A673 (cell line): ENCODE measurements around the gene NGEF. TPM values are rescaled to one million over a fixed set of nuclear protein-coding genes. Genes with fewer than 3 reads are reported as not detected.

ENCODE experiments used
- BruUV-seq: library from RNA; stranded (reverse); fragments of 400-500 nt; replicated peaks from 2 replicates; lab custom pipeline; 2021; lab: Mats Ljungman, UMichigan
- CTCF ChIA-PET: fragments of 300-600 bp; sonication (Branson Sonifier 250); formaldehyde crosslinking; loops from one replicate; lab custom pipeline; 2022; ENCODE audit warnings: antibody characterized with exemption; lab: Charles Lee
- POLR2A ChIA-PET: fragments of 300-600 bp; sonication (Branson Sonifier 250); formaldehyde crosslinking; loops from one replicate; lab custom pipeline; 2022; ENCODE audit warnings: antibody characterized with exemption; ENCODE audit not compliant: low non-redundant PET; lab: Charles Lee
- DNase-seq: peaks from one replicate; pipeline ENCODE4 v3.0.0-alpha.2; 2015; ENCODE audit warnings: low spot score
- H3K27ac ChIP-seq: fragments of 200-600 bp; sonication (generic); 2 replicates; pipeline ENCODE4 v1.5.1; 2016; ENCODE audit warnings: mixed run types, low read depth, mild to moderate bottlenecking, mixed read lengths, antibody characterized with exemption, low read length; ENCODE audit not compliant: poor library complexity, severe bottlenecking
- H3K27me3 ChIP-seq: fragments of 200-600 bp; sonication (generic); replicated peaks from 2 replicates; pipeline ENCODE4 v1.6.1; 2017; ENCODE audit warnings: mixed run types, low read depth, mild to moderate bottlenecking, mixed read lengths, antibody characterized with exemption, low read length; ENCODE audit not compliant: insufficient read depth, poor library complexity
- H3K36me3 ChIP-seq: fragments of 200-600 bp; sonication (generic); 2 replicates; pipeline ENCODE4 v1.6.1; 2016; ENCODE audit warnings: mixed run types, mild to moderate bottlenecking, mixed read lengths, antibody characterized with exemption, low read length; ENCODE audit not compliant: insufficient read depth, poor library complexity, severe bottlenecking
- H3K4me1 ChIP-seq: fragments of 200-600 bp; sonication (generic); 2 replicates; pipeline ENCODE4 v1.6.1; 2017; ENCODE audit warnings: mixed run types, mild to moderate bottlenecking, mixed read lengths, antibody characterized with exemption, low read length; ENCODE audit not compliant: insufficient read depth, poor library complexity, severe bottlenecking
- H3K4me3 ChIP-seq: fragments of 200-600 bp; sonication (generic); 2 replicates; pipeline ENCODE4 v1.5.1; 2016; ENCODE audit warnings: low read depth, mixed run types, mild to moderate bottlenecking, mixed read lengths, low read length; ENCODE audit not compliant: poor library complexity, severe bottlenecking
- H3K9me3 ChIP-seq: fragments of 200-600 bp; sonication (generic); 2 replicates; pipeline ENCODE4 v1.6.1; 2016; ENCODE audit warnings: mixed run types, low read depth, mild to moderate bottlenecking, mixed read lengths, antibody characterized with exemption, low read length; ENCODE audit not compliant: poor library complexity, severe bottlenecking
- CTCF ChIP-seq: fragments of 300-800, 200-600 bp; sonication (generic); conservative IDR thresholded peaks from 2 replicates; pipeline ENCODE4 v1.5.1; 2017; ENCODE audit warnings: low read depth, mild to moderate bottlenecking, antibody characterized with exemption, low read length, moderate library complexity, mixed read lengths
- EZH2 ChIP-seq: fragments of 200-600 bp; sonication (generic); IDR thresholded peaks from 2 replicates; pipeline ENCODE4 v1.6.1; 2017; ENCODE audit warnings: borderline replicate concordance, low read depth, mild to moderate bottlenecking, mixed read lengths, antibody characterized with exemption, low read length; ENCODE audit not compliant: poor library complexity, severe bottlenecking
- intact Hi-C: fragments of 100-400 bp; cut with micrococcal nuclease; formaldehyde crosslinking; loops from one replicate; pipeline ENCODE4 v1.10.0; 2022; ENCODE audit not compliant: unreplicated experiment
- total RNA-seq: library from RNA; stranded (reverse); gene quantifications from 2 replicates; pipeline ENCODE4 v1.2.3, GENCODE V29; 2021

The NGEF gene
- total RNA-seq, 1 experiment from 2014 or later, result 0.69 TPM

GRCh38 chr2:232994446-232994845 lies 18.6 kb downstream of the NGEF start:
- POLR2A ChIA-PET, result no interaction called here
- no peak for DNase-seq
- H3K27me3 ChIP-seq, result no peaks in the 10 kb centered on the region
- TF ChIP-seq CTCF, result no peak
- TF ChIP-seq EZH2, result no peak
- intact Hi-C loops, result no loop called here
- CTCF ChIA-PET, result no interaction called here
- no peak overlapping the region for H3K27ac ChIP-seq
- H3K4me3 ChIP-seq, result no peak overlapping the region
- no peaks in the 10 kb centered on the region for H3K36me3 ChIP-seq
- BruUV-seq, result no TSS peak
- no peaks in the 10 kb centered on the region for H3K9me3 ChIP-seq
- no peaks in the 10 kb centered on the region for H3K4me1 ChIP-seq

DNA sequence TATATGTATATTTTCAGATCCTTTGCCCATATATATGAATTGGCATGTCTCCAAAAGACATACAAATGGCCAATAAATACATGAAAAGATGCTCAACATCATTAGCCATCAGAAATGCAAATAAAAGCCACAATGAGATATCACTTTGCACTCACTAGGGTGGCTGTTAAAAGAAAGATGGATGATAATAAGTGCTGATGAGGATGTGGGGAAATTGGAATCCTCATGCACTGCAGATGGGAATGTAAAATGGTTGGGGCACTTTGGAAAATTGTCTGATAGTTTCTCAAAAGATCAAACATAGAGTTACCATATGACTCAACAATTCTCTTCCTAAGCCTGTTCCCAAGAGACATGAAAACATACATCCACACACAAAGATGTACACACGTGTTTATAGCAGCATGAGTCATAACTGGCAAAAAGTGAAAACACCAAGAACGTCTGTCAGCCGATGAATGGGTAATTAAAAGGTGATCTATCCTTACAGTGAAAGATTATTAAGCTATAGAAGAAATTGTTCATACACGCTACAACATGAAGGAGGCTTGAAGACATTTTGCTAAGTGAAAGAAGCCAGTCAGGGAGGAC lies 19.7 kb downstream of the NGEF start:
- ChIA-PET POLR2A (no interaction called here), CTCF (no interaction called here)
- DNase-seq, result no peak
- H3K4me1 ChIP-seq, result no peaks in the 10 kb centered on the region
- intact Hi-C loops, result no loop called here
- TF ChIP-seq EZH2, result no peak
- no peaks in the 10 kb centered on the region for H3K36me3 ChIP-seq
- H3K27me3 ChIP-seq, result no peaks in the 10 kb centered on the region
- no peak overlapping the region for H3K4me3 ChIP-seq
- BruUV-seq, result no TSS peak
- no peak overlapping the region for H3K27ac ChIP-seq
- H3K9me3 ChIP-seq, result no peaks in the 10 kb centered on the region

DNA sequence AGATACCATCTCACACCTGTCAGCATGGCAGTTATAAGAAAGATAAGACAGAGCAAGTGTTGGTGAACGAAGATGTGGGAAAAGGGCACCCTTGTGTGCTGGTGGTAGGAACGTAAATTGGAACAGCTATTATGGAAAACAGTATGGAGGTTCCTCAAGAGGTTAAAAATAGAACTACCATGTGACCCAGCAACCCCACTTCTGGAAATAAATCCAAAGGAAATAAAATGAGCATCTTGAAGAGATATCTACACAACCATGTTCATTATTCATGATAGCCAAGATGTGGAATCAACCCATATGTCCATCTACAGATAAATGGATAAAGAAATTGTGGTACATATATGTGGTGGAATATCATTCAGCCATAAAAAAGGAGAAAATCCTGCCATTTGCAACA lies 26.9 kb downstream of the NGEF start:
- H3K4me3 ChIP-seq, result no peak overlapping the region
- ChIA-PET POLR2A (no interaction called here), CTCF (no interaction called here)
- H3K27me3 ChIP-seq, result no peaks in the 10 kb centered on the region
- peaks cover 5% of the 10 kb centered on the region for H3K4me1 ChIP-seq
- no TSS peak for BruUV-seq
- no peaks in the 10 kb centered on the region for H3K9me3 ChIP-seq
- DNase-seq, result no peak
- TF ChIP-seq CTCF (no peak), EZH2 (no peak)
- H3K27ac ChIP-seq, result no peak overlapping the region
- no peaks in the 10 kb centered on the region for H3K36me3 ChIP-seq
- intact Hi-C loops, result no loop called here

DNA sequence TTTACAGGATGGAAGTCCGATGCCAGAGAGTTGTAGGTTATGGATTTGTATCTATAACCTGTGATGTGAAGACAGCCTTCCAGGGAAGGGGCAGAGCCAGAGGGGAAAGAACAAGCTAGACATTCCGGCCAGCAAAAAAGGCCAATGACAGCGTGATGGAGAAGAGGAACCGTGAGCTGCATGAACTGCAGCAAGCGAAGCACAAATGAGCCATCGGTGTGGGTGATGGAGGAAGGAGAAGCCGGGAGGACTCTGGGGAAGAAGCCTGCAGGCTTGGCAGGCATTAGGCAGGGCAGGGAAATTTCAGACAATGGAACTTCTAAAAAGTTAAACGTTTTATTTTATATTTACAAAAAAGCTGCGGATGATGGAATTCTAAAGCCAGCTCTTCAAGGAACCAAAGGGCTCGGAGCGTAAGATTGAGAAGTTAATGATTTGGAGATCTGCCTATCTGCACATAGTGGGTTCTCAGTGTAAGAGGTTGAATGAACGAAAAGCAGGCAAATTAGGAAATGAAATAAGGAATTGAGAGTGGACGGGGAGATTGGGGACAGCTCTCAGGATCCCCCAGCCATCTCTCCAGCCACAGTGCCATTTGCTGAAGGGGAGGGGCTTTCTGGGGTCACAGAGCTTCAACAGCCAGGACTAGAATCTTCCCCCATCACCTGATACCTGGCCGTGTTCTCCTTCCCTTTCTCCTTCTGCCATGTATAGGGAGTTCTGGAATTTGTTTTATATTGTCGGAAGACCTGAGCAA lies 28.4 kb downstream of the NGEF start:
- H3K36me3 ChIP-seq, result no peaks in the 10 kb centered on the region
- ChIA-PET CTCF (no interaction called here), POLR2A (no interaction called here)
- no peak overlapping the region for H3K27ac ChIP-seq
- H3K9me3 ChIP-seq, result no peaks in the 10 kb centered on the region
- no peak for DNase-seq
- intact Hi-C loops, result no loop called here
- TF ChIP-seq EZH2 (no peak), CTCF (no peak)
- no TSS peak for BruUV-seq
- H3K4me3 ChIP-seq, result no peak overlapping the region
- peaks cover 5% of the 10 kb centered on the region for H3K4me1 ChIP-seq
- no peaks in the 10 kb centered on the region for H3K27me3 ChIP-seq
